GM18526 (cell line): ENCODE results near the gene NKX2-4.

Experiments used
- POLR2A ChIP-seq: IDR thresholded peaks from 3 replicates; pipeline ENCODE4 v1.6.1; 2011; ENCODE audit not compliant: insufficient read length; ENCODE audit errors: extremely low read depth

Gene NKX2-4

DNA sequence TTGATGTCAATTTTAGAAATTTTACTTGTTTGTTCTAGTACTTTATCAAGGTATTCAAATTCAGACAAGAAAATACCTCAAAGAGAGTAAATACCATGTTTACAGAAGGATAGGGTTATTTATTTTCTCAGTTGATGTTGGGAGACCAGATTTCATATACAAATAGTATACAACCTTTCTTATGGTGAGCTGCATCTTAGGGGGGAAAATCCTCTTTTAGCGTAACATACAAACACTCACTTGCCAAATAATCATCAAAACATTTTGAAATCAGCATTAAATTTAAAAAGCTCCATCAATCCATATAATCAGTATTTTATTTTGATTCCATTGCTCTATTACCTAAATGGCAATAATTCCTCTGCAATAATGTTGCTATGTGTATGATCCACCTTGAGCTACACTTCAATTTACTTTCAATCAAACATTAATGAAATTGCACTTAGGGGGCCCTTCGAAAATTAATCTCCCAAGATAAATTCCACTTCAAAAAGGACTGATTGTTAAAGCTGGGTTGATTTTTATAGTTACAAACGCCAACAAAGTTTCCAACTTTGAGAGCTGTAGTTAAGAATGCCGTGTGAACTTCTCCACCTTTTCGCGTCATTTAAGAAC, 2.2 kb downstream of the NKX2-4 start:
- TF ChIP-seq POLR2A: no peak

GRCh38 chr20:21394551-21394950, 2.8 kb downstream of the NKX2-4 start:
- no peak for TF ChIP-seq POLR2A

DNA sequence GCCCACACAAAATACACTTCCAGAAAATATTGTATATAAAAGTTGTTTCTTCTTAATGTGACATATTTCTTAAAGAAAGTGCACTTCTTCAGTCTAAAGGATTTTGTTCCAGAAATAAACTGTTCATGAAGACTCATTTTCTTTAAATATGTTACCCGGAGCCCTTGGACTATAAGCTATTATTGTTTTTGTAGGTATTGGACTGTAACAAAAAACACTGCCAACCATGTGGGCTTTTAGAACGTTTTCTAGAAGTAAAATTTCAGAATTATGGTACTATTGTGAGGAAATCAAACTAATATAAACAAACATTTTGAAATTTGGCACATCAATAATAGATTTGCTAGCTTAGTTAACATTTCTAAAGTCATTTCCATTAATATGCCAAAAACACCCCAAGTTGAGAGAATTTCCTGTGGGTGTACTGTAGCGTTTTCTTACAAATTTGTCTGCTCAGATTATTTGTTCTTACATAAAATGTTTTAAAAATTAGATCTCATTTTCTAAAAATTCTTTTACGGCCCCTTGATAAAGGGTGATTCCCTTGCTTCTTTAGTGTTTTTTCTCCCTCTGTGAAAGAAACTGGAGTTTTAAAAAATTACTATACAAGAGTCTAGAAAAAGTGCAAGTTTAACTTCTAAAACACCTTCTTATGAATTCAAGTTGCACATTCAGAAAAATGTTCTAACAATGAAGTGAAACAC, 3.4 kb downstream of the NKX2-4 start:
- no peak for TF ChIP-seq POLR2A

GRCh38 chr20:21393166-21393565, 4.2 kb downstream of the NKX2-4 start:
- TF ChIP-seq POLR2A: no peak

- no peak for TF ChIP-seq POLR2A
Observed at GRCh38 chr20:21391972-21392352, 5.4 kb downstream of the NKX2-4 start.

DNA sequence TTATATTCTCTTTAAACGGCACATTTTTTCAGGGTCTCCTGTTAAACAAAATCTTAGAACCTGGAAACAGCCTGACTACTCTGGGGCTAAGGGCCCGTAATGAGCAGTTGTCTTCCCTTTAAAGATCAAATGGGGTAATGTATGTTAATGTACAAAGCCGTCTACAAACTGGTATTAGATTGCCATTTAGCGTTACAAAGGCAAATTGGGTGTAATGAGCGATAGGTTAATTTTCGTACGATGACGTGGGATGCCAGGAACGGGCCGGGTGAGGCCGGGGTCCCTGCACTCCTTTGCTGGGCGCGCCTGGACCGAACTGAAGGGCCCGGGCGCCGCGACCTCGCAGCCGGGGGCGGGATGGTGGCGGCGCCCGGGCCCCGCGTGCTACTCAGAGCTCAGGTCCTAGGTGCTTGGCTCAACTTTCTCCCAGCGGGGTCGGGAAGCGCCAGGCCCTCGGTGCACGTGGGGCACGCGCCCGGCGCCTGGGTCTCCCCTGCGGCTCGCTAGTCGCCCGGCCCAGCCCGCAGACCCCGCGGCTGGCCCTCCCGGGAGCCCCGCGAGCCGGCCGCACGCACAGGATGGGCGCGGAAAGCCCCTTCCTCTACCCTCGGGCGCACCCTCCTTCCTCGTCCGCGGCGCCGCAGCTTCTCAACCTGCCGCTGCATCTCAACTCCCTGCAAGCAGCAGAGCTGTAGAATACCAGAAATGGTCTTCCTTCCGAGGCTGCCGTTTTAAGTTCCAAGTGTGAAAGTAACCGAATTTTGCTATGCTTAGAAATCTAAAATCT, 5.9 kb downstream of the NKX2-4 start:
- no peak for TF ChIP-seq POLR2A

DNA sequence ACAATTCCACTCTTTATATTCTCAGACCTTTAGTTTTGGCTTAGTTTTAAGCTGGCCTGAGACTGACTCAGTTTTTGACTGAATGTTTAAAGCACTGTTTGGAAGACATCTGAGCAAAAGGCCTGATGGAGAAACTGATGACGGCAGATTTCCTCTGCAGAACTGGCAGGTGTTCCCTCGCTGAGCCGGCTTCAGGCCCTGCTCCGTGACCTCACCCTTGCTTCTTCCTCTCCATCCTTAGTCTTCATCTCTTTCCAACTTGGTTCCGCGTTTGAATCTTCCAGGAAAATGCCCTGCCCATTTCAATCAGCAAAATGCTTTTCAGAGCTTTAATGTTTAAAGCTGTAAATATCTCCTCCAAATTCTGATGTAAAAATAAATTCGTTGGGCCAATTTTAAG, 6.6 kb downstream of the NKX2-4 start:
- no peak for TF ChIP-seq POLR2A

DNA sequence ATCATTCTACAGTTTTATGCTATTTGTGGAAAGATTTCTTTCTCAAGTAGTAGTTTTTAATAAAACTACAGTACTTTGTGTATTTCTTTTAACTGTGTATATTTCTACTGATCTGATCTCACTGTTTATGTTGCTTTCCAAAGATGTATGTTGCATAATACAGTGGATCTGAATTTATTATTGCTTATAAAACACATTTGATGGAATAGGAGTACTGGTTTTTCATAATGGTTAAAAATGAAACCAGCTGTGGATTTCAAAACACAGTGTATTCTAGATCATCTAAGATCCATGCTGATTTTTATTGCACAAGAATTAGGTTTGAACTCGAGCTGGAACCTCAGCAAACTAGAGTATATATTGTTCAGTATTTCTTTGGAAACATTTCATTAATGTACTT, 8.0 kb downstream of the NKX2-4 start:
- no peak for TF ChIP-seq POLR2A

DNA sequence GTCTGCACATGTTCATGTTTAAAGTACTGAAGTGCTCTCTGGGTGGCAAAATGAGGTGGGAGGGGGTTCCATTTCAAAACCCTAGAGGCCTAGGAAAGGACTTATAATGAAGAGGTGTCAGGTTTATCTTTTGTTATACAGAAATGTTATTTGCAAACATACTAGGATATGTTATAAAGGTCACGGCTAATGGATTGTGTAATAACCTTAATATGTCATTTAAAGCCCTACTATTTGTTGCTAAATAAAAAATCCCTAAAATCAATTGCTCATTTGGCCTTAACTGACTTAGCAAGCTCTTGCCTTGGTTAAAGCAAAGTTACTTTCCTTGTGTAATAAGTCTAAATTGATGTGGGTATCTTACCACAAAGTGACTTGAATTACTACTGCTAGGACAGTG, 8.8 kb downstream of the NKX2-4 start:
- TF ChIP-seq POLR2A: no peak

- no peak for TF ChIP-seq POLR2A
Observed at GRCh38 chr20:21387528-21387927, 9.8 kb downstream of the NKX2-4 start.

DNA sequence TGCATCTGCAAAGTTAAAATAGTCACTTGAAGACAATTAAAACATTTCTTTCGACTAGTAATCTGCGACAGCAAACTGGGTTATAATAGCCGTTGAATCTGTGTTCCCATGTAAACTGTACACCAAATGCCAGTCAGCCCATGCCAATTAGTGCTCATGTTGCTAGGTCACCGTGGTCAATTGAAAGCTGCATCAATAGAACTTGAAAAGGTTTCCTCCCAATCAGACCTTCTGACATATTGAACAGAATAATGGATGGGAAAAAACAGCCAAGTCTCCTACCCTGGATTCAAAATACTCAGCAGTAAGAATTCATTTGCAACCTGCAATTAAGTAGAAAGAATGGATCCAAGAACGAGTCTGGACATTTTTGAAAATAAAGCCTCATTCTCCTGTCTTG, 11.2 kb downstream of the NKX2-4 start:
- no peak for TF ChIP-seq POLR2A

DNA sequence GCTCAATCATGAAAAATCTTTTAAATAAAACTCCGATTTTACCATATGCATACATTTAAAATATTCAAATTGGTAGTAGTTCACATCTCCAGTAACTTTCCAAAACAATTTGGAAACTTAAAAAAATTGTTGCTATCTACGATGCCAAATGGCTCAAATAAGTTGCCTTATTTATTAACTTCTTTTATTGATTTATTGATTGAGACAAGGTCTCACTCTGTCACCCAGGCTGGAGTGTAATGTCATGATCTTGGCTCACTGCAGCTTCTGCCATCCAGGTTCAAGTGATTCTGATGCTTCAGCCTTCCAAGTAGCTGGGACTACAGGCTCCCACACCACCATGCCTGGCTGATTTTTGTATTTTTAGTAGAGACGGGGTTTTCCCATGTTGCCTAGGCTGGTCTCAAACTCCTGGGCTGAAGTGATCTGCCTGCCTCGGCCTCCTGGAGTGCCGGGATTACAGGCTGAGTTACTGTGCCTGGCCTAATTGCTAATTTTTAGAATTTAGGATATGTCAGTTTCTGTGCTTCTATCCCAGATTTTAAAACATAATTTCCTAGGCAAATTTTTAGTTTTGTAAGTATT, 12.9 kb downstream of the NKX2-4 start:
- no peak for TF ChIP-seq POLR2A

GRCh38 chr20:21381619-21382018, 15.7 kb downstream of the NKX2-4 start:
- TF ChIP-seq POLR2A: no peak

DNA sequence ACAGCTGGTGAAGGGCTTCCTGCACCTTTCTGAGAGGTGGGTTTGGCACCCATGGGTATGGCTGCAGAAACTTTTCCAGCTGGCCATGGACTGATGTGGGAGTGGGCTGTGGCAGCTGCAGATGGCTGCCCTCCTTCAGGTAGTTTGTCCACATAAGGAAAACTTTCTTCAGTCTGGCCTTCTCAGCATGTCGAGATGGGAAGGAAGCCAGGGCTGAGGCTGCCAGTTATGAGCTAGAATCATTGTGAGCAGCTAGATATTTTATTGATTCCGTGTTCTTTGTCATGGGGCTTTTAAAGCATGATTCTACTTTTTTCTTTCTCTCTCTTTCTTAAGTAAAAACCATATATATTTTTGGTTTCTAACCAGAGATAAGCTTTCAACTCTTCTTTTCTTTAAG, 16.6 kb downstream of the NKX2-4 start:
- no peak for TF ChIP-seq POLR2A

DNA sequence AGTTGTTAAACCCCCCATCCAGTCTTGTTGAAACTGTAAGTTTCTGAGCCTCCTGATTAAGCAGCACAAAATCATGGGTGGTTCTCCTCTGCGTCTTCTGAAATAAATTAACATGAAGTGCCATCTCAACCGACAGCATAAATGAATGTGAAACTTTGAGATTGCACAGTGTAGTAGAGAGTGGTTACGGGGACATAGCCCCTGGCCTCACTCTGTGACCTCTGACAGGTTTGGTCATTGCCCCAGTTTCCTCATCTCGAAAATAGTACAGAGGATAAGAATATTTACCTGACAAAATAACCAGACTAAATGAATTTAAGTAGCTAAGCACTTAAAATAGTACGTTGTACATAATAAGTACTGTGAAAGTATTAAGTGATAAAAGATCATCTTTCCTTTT, 19.1 kb downstream of the NKX2-4 start:
- TF ChIP-seq POLR2A: no peak

DNA sequence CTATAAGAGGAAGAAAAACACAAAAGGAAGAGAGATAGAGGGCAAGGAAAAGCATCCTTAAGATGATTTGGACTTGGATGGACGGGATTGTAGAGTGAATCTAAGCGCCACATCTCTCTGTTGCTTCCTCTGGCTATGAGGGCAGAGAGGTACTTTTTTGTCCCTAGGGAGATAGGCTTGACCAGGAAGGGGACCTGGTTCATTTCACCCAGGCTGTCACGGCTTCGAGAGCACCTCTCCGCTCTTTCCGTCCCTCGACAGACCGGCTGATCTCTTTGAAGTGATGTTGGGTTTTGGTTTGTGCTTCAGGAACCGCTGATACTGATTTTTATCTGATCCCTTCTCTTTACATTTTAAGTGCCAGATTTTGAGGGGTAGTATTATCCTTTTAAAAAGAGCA, 19.6 kb downstream of the NKX2-4 start:
- no peak for TF ChIP-seq POLR2A
